H9 (cell line): ENCODE data around the gene GRID1. TPM values are rescaled to one million over a fixed set of nuclear protein-coding genes. Genes with fewer than 3 reads are reported as not detected.

Experiments used
- DNase-seq: peaks from one replicate; pipeline ENCODE4 v3.0.0-alpha.2; 2017
- H2AFZ ChIP-seq: one replicate; pipeline ENCODE4 v1.6.1; 2013; ENCODE audit warnings: mild to moderate bottlenecking, low read length, control low read depth, moderate library complexity
- H2AK5ac ChIP-seq: 2 replicates; pipeline ENCODE4 v1.6.1; 2013; ENCODE audit warnings: low read length, control low read depth, mixed read lengths; ENCODE audit not compliant: insufficient read length
- H2BK120ac ChIP-seq: one replicate; pipeline ENCODE4 v1.6.1; 2013; ENCODE audit warnings: low read depth, mild to moderate bottlenecking, low read length, control low read depth, inconsistent platforms; ENCODE audit not compliant: poor library complexity, severe bottlenecking
- H2BK12ac ChIP-seq: 2 replicates; pipeline ENCODE4 v1.6.1; 2013; ENCODE audit warnings: low read length, control low read depth, mixed read lengths, low read depth; ENCODE audit not compliant: insufficient read length
- H2BK15ac ChIP-seq: 2 replicates; pipeline ENCODE4 v1.6.1; 2013; ENCODE audit warnings: low read depth, low read length, control low read depth
- H2BK20ac ChIP-seq: one replicate; pipeline ENCODE4 v1.6.1; 2013; ENCODE audit warnings: low read depth, mild to moderate bottlenecking, low read length, control low read depth, inconsistent platforms; ENCODE audit not compliant: poor library complexity, severe bottlenecking
- H2BK5ac ChIP-seq: 2 replicates; pipeline ENCODE4 v1.6.1; 2013; ENCODE audit warnings: low read length, control low read depth, mixed read lengths; ENCODE audit not compliant: insufficient read length
- H3K14ac ChIP-seq: 2 replicates; pipeline ENCODE4 v1.6.1; 2013; ENCODE audit warnings: low read length, control low read depth; ENCODE audit not compliant: insufficient read depth
- H3K18ac ChIP-seq: 2 replicates; pipeline ENCODE4 v1.6.1; 2013; ENCODE audit warnings: low read depth, mild to moderate bottlenecking, mixed read lengths, low read length, control low read depth; ENCODE audit not compliant: insufficient read length
- H3K23ac ChIP-seq: 2 replicates; pipeline ENCODE4 v1.6.1; 2013; ENCODE audit warnings: low read length, control low read depth, mixed read lengths, low read depth; ENCODE audit not compliant: insufficient read length
- H3K23me2 ChIP-seq: 2 replicates; pipeline ENCODE4 v1.6.1; 2013; ENCODE audit warnings: low read depth, mild to moderate bottlenecking, mixed read lengths, low read length, control low read depth; ENCODE audit not compliant: insufficient read length, poor library complexity, severe bottlenecking
- H3K27ac ChIP-seq: 2 replicates; pipeline ENCODE4 v1.5.1; 2013; ENCODE audit warnings: low read length, control low read depth, mixed read lengths, low read depth; ENCODE audit not compliant: insufficient read length
- H3K27me3 ChIP-seq: 2 replicates; pipeline ENCODE4 v1.6.1; 2013; ENCODE audit warnings: low read length, control low read depth, inconsistent platforms; ENCODE audit not compliant: insufficient read depth
- H3K4ac ChIP-seq: 2 replicates; pipeline ENCODE4 v1.6.1; 2013; ENCODE audit warnings: low read depth, mild to moderate bottlenecking, control low read depth, inconsistent platforms, low read length, moderate library complexity
- H3K4me1 ChIP-seq: 2 replicates; pipeline ENCODE4 v1.6.1; 2013; ENCODE audit warnings: low read length, control low read depth, inconsistent platforms; ENCODE audit not compliant: insufficient read depth
- H3K4me2 ChIP-seq: 2 replicates; pipeline ENCODE4 v1.6.1; 2013; ENCODE audit warnings: low read length, control low read depth, mixed read lengths; ENCODE audit not compliant: insufficient read length, insufficient read depth
- H3K56ac ChIP-seq: 2 replicates; pipeline ENCODE4 v1.6.1; 2013; ENCODE audit warnings: low read depth, mild to moderate bottlenecking, mixed read lengths, low read length, control low read depth; ENCODE audit not compliant: insufficient read length
- H3K79me1 ChIP-seq: 2 replicates; pipeline ENCODE4 v1.6.1; 2013; ENCODE audit warnings: low read depth, mild to moderate bottlenecking, moderate library complexity, low read length, control low read depth, inconsistent platforms; ENCODE audit not compliant: insufficient read depth, poor library complexity, severe bottlenecking
- H3K79me2 ChIP-seq: 2 replicates; pipeline ENCODE4 v1.6.1; 2013; ENCODE audit warnings: low read length, control low read depth, inconsistent platforms; ENCODE audit not compliant: insufficient read depth
- H3K9ac ChIP-seq: 2 replicates; pipeline ENCODE4 v1.6.1; 2013; ENCODE audit warnings: low read length, control low read depth, mixed read lengths; ENCODE audit not compliant: insufficient read length; ENCODE audit errors: extremely low read depth
- H3K9me3 ChIP-seq: one replicate; pipeline ENCODE4 v1.6.1; 2013; ENCODE audit warnings: low read depth, low read length, inconsistent platforms; ENCODE audit not compliant: control insufficient read depth
- H3T11ph ChIP-seq: one replicate; pipeline ENCODE4 v1.6.1; 2013; ENCODE audit warnings: mild to moderate bottlenecking, low read length, control low read depth, inconsistent platforms
- H4K20me1 ChIP-seq: one replicate; pipeline ENCODE4 v1.6.1; 2013; ENCODE audit not compliant: control insufficient read depth, insufficient read length, insufficient read depth
- H4K5ac ChIP-seq: 2 replicates; pipeline ENCODE4 v1.6.1; 2013; ENCODE audit warnings: low read depth, mild to moderate bottlenecking, mixed read lengths, low read length, control low read depth; ENCODE audit not compliant: insufficient read length
- H4K8ac ChIP-seq: replicated peaks from 2 replicates; pipeline ENCODE4 v1.6.1; 2013; ENCODE audit warnings: low read length, control low read depth, mixed read lengths, low read depth; ENCODE audit not compliant: insufficient read length
- H4K91ac ChIP-seq: 2 replicates; pipeline ENCODE4 v1.6.1; 2013; ENCODE audit warnings: low read depth, mild to moderate bottlenecking, moderate library complexity, mixed read lengths, low read length, control low read depth; ENCODE audit not compliant: insufficient read length
- H3K27ac Mint-ChIP-seq, 3 experiments: 2 replicates in 2 of 3; 3 replicates in 1 of 3; pipeline ENCODE4 v1.8.0; 2020 to 2021; ENCODE audit warnings: mixed read lengths in 3 of 3, mild to moderate bottlenecking in 1 of 3, moderate library complexity in 1 of 3
- H3K27me3 Mint-ChIP-seq: 2 replicates; pipeline ENCODE4 v1.8.0; 2021; ENCODE audit warnings: low read depth, mild to moderate bottlenecking, moderate library complexity, mixed read lengths
- H3K36me3 Mint-ChIP-seq, 3 experiments: 2 replicates in 2 of 3; 3 replicates in 1 of 3; pipeline ENCODE4 v1.8.0; 2020 to 2021; ENCODE audit warnings: low read depth in 3 of 3, mixed read lengths in 3 of 3; ENCODE audit not compliant: insufficient read depth in 1 of 3
- H3K4me1 Mint-ChIP-seq, 2 experiments: 2 replicates each; pipeline ENCODE4 v1.8.0; 2020; ENCODE audit warnings: mixed read lengths in 2 of 2
- H3K4me3 Mint-ChIP-seq, 2 experiments: 2 replicates in 1 of 2; 3 replicates in 1 of 2; pipeline ENCODE4 v1.8.0; 2020 to 2021; ENCODE audit warnings: mild to moderate bottlenecking in 2 of 2, mixed read lengths in 2 of 2, moderate library complexity in 1 of 2
- H3K9me3 Mint-ChIP-seq, 2 experiments: 2 replicates in 1 of 2; 3 replicates in 1 of 2; pipeline ENCODE4 v1.8.0; 2020; ENCODE audit warnings: mild to moderate bottlenecking in 2 of 2, mixed read lengths in 2 of 2, moderate library complexity in 1 of 2
- CTCF ChIP-seq: fragments of 200-600 bp; sonication (generic); conservative IDR thresholded peaks from 3 replicates; pipeline ENCODE4 v1.8.0; 2021; ENCODE audit warnings: antibody characterized with exemption, mild to moderate bottlenecking
- WGBS: extraction: QIAGEN DNeasy Blood & Tissue Kit; methylation state at CpG from one replicate; pipeline ENCODE4 v1.1.7; 2013; ENCODE audit warnings: missing lambda C conversion rate, low lambda C conversion rate, mixed read lengths; ENCODE audit not compliant: insufficient read length; ENCODE audit errors: extremely low coverage; 5-methylcytosine and 5-hydroxymethylcytosine counted together
- total RNA-seq: library from RNA; stranded (reverse); gene quantifications from 2 replicates; pipeline ENCODE4 v1.2.1, GENCODE V29; 2021

GRID1 gene
- total RNA-seq, 1 experiment from 2014 or later = 0.35 TPM

- Histone ChIP-seq H3K9ac (no peak overlapping the region), H2BK5ac (no peak overlapping the region), H4K91ac (no peak overlapping the region), H3K18ac (no peak overlapping the region), H3K14ac (no peak overlapping the region), H3K79me1 (no peaks in the 10 kb centered on the region), H4K5ac (no peak overlapping the region), H3K23me2 (no peaks in the 10 kb centered on the region), H2BK15ac (no peak overlapping the region), H3K4me2 (no peak overlapping the region), H4K20me1 (no peaks in the 10 kb centered on the region), H2AFZ (no peak overlapping the region), H3K23ac (no peak overlapping the region), H3K56ac (no peak overlapping the region), H3K27ac (no peak overlapping the region), H4K8ac (no peak overlapping the region), H2AK5ac (no peak overlapping the region), H3K4ac (no peak overlapping the region), H3K4me1 (no peaks in the 10 kb centered on the region), H3K27me3 (no peaks in the 10 kb centered on the region), H3T11ph (no peak overlapping the region), H2BK120ac (no peak overlapping the region), H2BK12ac (no peak overlapping the region), H2BK20ac (no peak overlapping the region), H3K9me3 (no peaks in the 10 kb centered on the region), H3K79me2 (no peaks in the 10 kb centered on the region)
- no CpG with 5 or more reads among the region's 11 CpGs for WGBS
- no peak overlapping the region for H3K27ac Mint-ChIP-seq
- 0 out of 4 replicates have a peak, but pooled peaks cover 2% of the 10 kb centered on the region in 2 experiments for H3K4me1 Mint-ChIP-seq
- H3K27me3 Mint-ChIP-seq = peaks cover 5% of the 10 kb centered on the region; the same call in 1 of the 2 replicates
- no peaks in the 10 kb centered on the region for H3K36me3 Mint-ChIP-seq
- no peak for DNase-seq
- no peaks in the 10 kb centered on the region for H3K9me3 Mint-ChIP-seq
- no peak overlapping the region for H3K4me3 Mint-ChIP-seq
- TF ChIP-seq CTCF = no peak
Observed at GRCh38 chr10:86177537-86178155, 188.9 kb downstream of the GRID1 start.
